ENCODE data around the gene PANK4. TPM values are rescaled to one million over a fixed set of nuclear protein-coding genes. Genes with fewer than 3 reads are reported as not detected.
"Not testable (repeated sequence)": the region's sequence is repeated elsewhere in the genome, so short reads cannot be mapped to it uniquely, and the experiment has no call there.

The PANK4 gene
- total RNA-seq, 1 donor from 2014 or later = 50.8 TPM

GRCh38 chr1:2549367-2550029 is 23.1 kb upstream of the PANK4 start:
- DNase-seq (ENCODE audit: low spot score in 2 of 2, unreplicated experiment in 2 of 2); H3K4me3 Mint-ChIP-seq; H3K36me3 Mint-ChIP-seq; H3K9me3 Mint-ChIP-seq; H3K27me3 Mint-ChIP-seq (ENCODE audit: low read depth); H3K27ac Mint-ChIP-seq: not testable (repeated sequence)
- peaks cover 14% of the 10 kb centered on the region for H3K4me1 Mint-ChIP-seq

GRCh38 chr1:2548068-2548589 is 21.7 kb upstream of the PANK4 start:
- Mint-ChIP-seq H3K27me3 (ENCODE audit: low read depth) (no peaks in the 10 kb centered on the region), H3K27ac (no peak overlapping the region), H3K4me3 (no peak overlapping the region), H3K4me1 (peaks cover 20% of the 10 kb centered on the region), H3K36me3 (no peaks in the 10 kb centered on the region), H3K9me3 (no peaks in the 10 kb centered on the region)
- DNase-seq (ENCODE audit: low spot score in 2 of 2, unreplicated experiment in 2 of 2) = peak; percentile 73 to 88
- peak; percentile 91 for TF ChIP-seq CTCF (IDR thresholded peaks at IDR 0.05; ENCODE audit: unreplicated experiment)

GRCh38 chr1:2547210-2548067 is 21.0 kb upstream of the PANK4 start:
- no peaks in the 10 kb centered on the region for H3K27me3 Mint-ChIP-seq (ENCODE audit: low read depth)
- H3K4me1 Mint-ChIP-seq = peaks cover 20% of the 10 kb centered on the region
- peak overlapping the region; percentile 79 for H3K27ac Mint-ChIP-seq
- no peaks in the 10 kb centered on the region for H3K36me3 Mint-ChIP-seq
- H3K4me3 Mint-ChIP-seq = peak overlapping the region; percentile 48
- no peaks in the 10 kb centered on the region for H3K9me3 Mint-ChIP-seq
- no peak for DNase-seq (ENCODE audit: low spot score in 2 of 2, unreplicated experiment in 2 of 2)
- no peak for TF ChIP-seq CTCF (IDR thresholded peaks at IDR 0.05; ENCODE audit: unreplicated experiment)

- Mint-ChIP-seq H3K27ac (no peak overlapping the region), H3K27me3 (ENCODE audit: low read depth) (no peaks in the 10 kb centered on the region), H3K4me3 (peak overlapping the region; percentile 64), H3K4me1 (peaks cover 22% of the 10 kb centered on the region), H3K9me3 (no peaks in the 10 kb centered on the region), H3K36me3 (no peaks in the 10 kb centered on the region)
- no peak for DNase-seq (ENCODE audit: low spot score in 2 of 2, unreplicated experiment in 2 of 2)
- no peak for TF ChIP-seq CTCF (IDR thresholded peaks at IDR 0.05; ENCODE audit: unreplicated experiment)
Measured at GRCh38 chr1:2546515-2547209, 20.3 kb upstream of the PANK4 start.

- no peak overlapping the region for H3K4me3 Mint-ChIP-seq
- H3K36me3 Mint-ChIP-seq = no peaks in the 10 kb centered on the region
- H3K9me3 Mint-ChIP-seq = no peaks in the 10 kb centered on the region
- H3K4me1 Mint-ChIP-seq = peaks cover 26% of the 10 kb centered on the region
- no peak for TF ChIP-seq CTCF (IDR thresholded peaks at IDR 0.05; ENCODE audit: unreplicated experiment)
- peaks cover 1% of the 10 kb centered on the region for H3K27me3 Mint-ChIP-seq (ENCODE audit: low read depth)
- DNase-seq (ENCODE audit: low spot score in 2 of 2, unreplicated experiment in 2 of 2) = peak; percentile 74 to 84
- no peak overlapping the region for H3K27ac Mint-ChIP-seq
Measured at GRCh38 chr1:2545754-2546514, 19.5 kb upstream of the PANK4 start.

Measured in mesothelial cell of epicardium (in vitro differentiated cells).